Uterus (tissue), 2 donors: ENCODE results near the gene PIGW.

Source experiments
- CTCF ChIP-seq, 4 experiments: fragments of 200-600 bp in 2 of 4; fragments of 450-650 bp in 2 of 4; sonication (generic) in 2 of 4; IDR thresholded peaks; one replicate each; pipeline ENCODE4 v1.5.1; 2016 to 2019; ENCODE audit warnings: antibody characterized with exemption in 4 of 4, mild to moderate bottlenecking in 2 of 4, moderate library complexity in 1 of 4
- POLR2A ChIP-seq, 2 donors: fragments of 450-650 bp; IDR thresholded peaks; one replicate each; pipeline ENCODE4 v1.6.1; 2016; ENCODE audit warnings: antibody characterized with exemption in 2 of 2, mild to moderate bottlenecking in 1 of 2, moderate library complexity in 1 of 2

GRCh38 chr17:36524428-36524876 is 10.3 kb upstream of the PIGW start:
- TF ChIP-seq POLR2A (IDR thresholded peaks at IDR 0.05) (no peak), CTCF (IDR thresholded peaks at IDR 0.05) (no peak)
